ENCODE results near the gene TAF15.

The TAF15 gene

GRCh38 chr17:35809855-35810461 lies 674 bp downstream of the TAF15 start:
- TF ChIP-seq CTCF (conservative IDR thresholded peaks at IDR 0.05) = no peak
- peak overlapping the region; percentile 98 for H3K27ac ChIP-seq

- no peak overlapping the region for H3K27ac ChIP-seq
These were observed 2.5 kb downstream of the TAF15 start for GRCh38 chr17:35811759-35812158.

GRCh38 chr17:35812456-35812855 lies 3.2 kb downstream of the TAF15 start:
- H3K27ac ChIP-seq = no peak overlapping the region
- TF ChIP-seq CTCF (conservative IDR thresholded peaks at IDR 0.05) = no peak

More at GRCh38 chr17:35811759-35812158, 2.5 kb downstream of the TAF15 start:
- no peak for TF ChIP-seq CTCF (conservative IDR thresholded peaks at IDR 0.05)

- TF ChIP-seq CTCF (conservative IDR thresholded peaks at IDR 0.05) = no peak
- H3K27ac ChIP-seq = no peak overlapping the region; the same call in 1 of the 2 replicates
These were observed 7.4 kb downstream of the TAF15 start for GRCh38 chr17:35816723-35817122.

- TF ChIP-seq CTCF (conservative IDR thresholded peaks at IDR 0.05) = no peak
- peak overlapping the region; percentile 10; the same call in 1 of the 2 replicates for H3K27ac ChIP-seq
These were observed 7.9 kb downstream of the TAF15 start for GRCh38 chr17:35817196-35817595.

GRCh38 chr17:35819455-35819854 lies 10.2 kb downstream of the TAF15 start:
- TF ChIP-seq CTCF (conservative IDR thresholded peaks at IDR 0.05) = no peak
- H3K27ac ChIP-seq = no peak overlapping the region

- peak overlapping the region; percentile 36 for H3K27ac ChIP-seq
- TF ChIP-seq CTCF (conservative IDR thresholded peaks at IDR 0.05) = no peak
These were observed 12.0 kb downstream of the TAF15 start for GRCh38 chr17:35821308-35821707.

Measured in VCaP (cell line).